ENCODE results near the gene B4GALT2.

Gene B4GALT2

GRCh38 chr1:43986712-43987111 is 7.7 kb downstream of the B4GALT2 start:
- ATAC-seq (ENCODE audit: insufficient read depth, low read depth) (no peak), DNase-seq (no peak)
- TF ChIP-seq EZH2 (IDR thresholded peaks at IDR 0.05; ENCODE audit: borderline replicate concordance, low read depth, low read length, severe bottlenecking) (no peak), CTCF (IDR thresholded peaks at IDR 0.05; ENCODE audit: borderline replicate concordance, extremely low read depth, low read length, poor library complexity, severe bottlenecking) (no peak)
- Histone ChIP-seq H3K9ac (ENCODE audit: low read depth, low read length) (no peak overlapping the region), H3K4me1 (ENCODE audit: insufficient read depth, low read length) (peaks cover 9% of the 10 kb centered on the region), H3K27me3 (ENCODE audit: insufficient read depth, low read length, poor library complexity) (peaks cover 13% of the 10 kb centered on the region), H3K4me3 (ENCODE audit: low read depth in 1 of 2, low read length in 2 of 2) (no peak overlapping the region), H3K4me2 (ENCODE audit: insufficient read depth, low read length) (no peak overlapping the region), H3K9me3 (ENCODE audit: insufficient read depth, low read length, severe bottlenecking) (no peaks in the 10 kb centered on the region), H4K20me1 (ENCODE audit: insufficient read depth, low read length) (no peaks in the 10 kb centered on the region), H3K36me3 (ENCODE audit: insufficient read depth, low read length) (no peaks in the 10 kb centered on the region), H3K79me2 (ENCODE audit: insufficient read depth, low read length) (no peaks in the 10 kb centered on the region), H2AFZ (ENCODE audit: low read depth, low read length) (no peak overlapping the region), H3K27ac (ENCODE audit: low read length) (no peak overlapping the region)

GRCh38 chr1:43987159-43987902 is 8.3 kb downstream of the B4GALT2 start:
- no peak overlapping the region for H2AFZ ChIP-seq (ENCODE audit: low read depth, low read length)
- ATAC-seq (ENCODE audit: insufficient read depth, low read depth): no peak
- no peak overlapping the region for H3K4me2 ChIP-seq (ENCODE audit: insufficient read depth, low read length)
- no peaks in the 10 kb centered on the region for H3K9me3 ChIP-seq (ENCODE audit: insufficient read depth, low read length, severe bottlenecking)
- no peaks in the 10 kb centered on the region for H4K20me1 ChIP-seq (ENCODE audit: insufficient read depth, low read length)
- TF ChIP-seq CTCF (IDR thresholded peaks at IDR 0.05; ENCODE audit: borderline replicate concordance, extremely low read depth, low read length, poor library complexity, severe bottlenecking): no peak
- no peak for TF ChIP-seq EZH2 (IDR thresholded peaks at IDR 0.05; ENCODE audit: borderline replicate concordance, low read depth, low read length, severe bottlenecking)
- no peak overlapping the region for H3K4me3 ChIP-seq (ENCODE audit: low read depth in 1 of 2, low read length in 2 of 2)
- H3K27ac ChIP-seq (ENCODE audit: low read length): no peak overlapping the region
- no peaks in the 10 kb centered on the region for H3K79me2 ChIP-seq (ENCODE audit: insufficient read depth, low read length)
- H3K4me1 ChIP-seq (ENCODE audit: insufficient read depth, low read length): peaks cover 15% of the 10 kb centered on the region
- peaks cover 13% of the 10 kb centered on the region for H3K27me3 ChIP-seq (ENCODE audit: insufficient read depth, low read length, poor library complexity)
- H3K9ac ChIP-seq (ENCODE audit: low read depth, low read length): no peak overlapping the region
- no peaks in the 10 kb centered on the region for H3K36me3 ChIP-seq (ENCODE audit: insufficient read depth, low read length)
- no peak for DNase-seq

GRCh38 chr1:43990271-43991199 is 11.5 kb downstream of the B4GALT2 start:
- H3K36me3 ChIP-seq (ENCODE audit: insufficient read depth, low read length): no peaks in the 10 kb centered on the region
- peak overlapping the region; percentile 94 for H2AFZ ChIP-seq (ENCODE audit: low read depth, low read length)
- H4K20me1 ChIP-seq (ENCODE audit: insufficient read depth, low read length): 0 out of 2 replicates have a peak, but pooled peaks cover 7% of the 10 kb centered on the region
- H3K27ac ChIP-seq (ENCODE audit: low read length): no peak overlapping the region
- DNase-seq (peak; percentile 11), ATAC-seq (ENCODE audit: insufficient read depth, low read depth) (peak; percentile 2; the same call in 1 of the 3 replicates)
- H3K9me3 ChIP-seq (ENCODE audit: insufficient read depth, low read length, severe bottlenecking): no peaks in the 10 kb centered on the region
- H3K9ac ChIP-seq (ENCODE audit: low read depth, low read length): peak overlapping the region; percentile 58
- H3K4me1 ChIP-seq (ENCODE audit: insufficient read depth, low read length): peaks cover 20% of the 10 kb centered on the region
- peak overlapping the region; percentile 91 for H3K4me2 ChIP-seq (ENCODE audit: insufficient read depth, low read length)
- peak overlapping the region in 1 of 2 experiments; percentile 69; a peak in 3 of 4 replicates for H3K4me3 ChIP-seq (ENCODE audit: low read depth in 1 of 2, low read length in 2 of 2)
- H3K27me3 ChIP-seq (ENCODE audit: insufficient read depth, low read length, poor library complexity): peaks cover 13% of the 10 kb centered on the region
- TF ChIP-seq EZH2 (IDR thresholded peaks at IDR 0.05; ENCODE audit: borderline replicate concordance, low read depth, low read length, severe bottlenecking): peak; percentile 41
- TF ChIP-seq CTCF (IDR thresholded peaks at IDR 0.05; ENCODE audit: borderline replicate concordance, extremely low read depth, low read length, poor library complexity, severe bottlenecking): peak; percentile 19
- H3K79me2 ChIP-seq (ENCODE audit: insufficient read depth, low read length): no peaks in the 10 kb centered on the region

All from DND-41 (cell line).